ENCODE measurements around the gene NUF2. TPM values are rescaled to one million over a fixed set of nuclear protein-coding genes. Genes with fewer than 3 reads are reported as not detected.

The NUF2 gene
- total and polyA plus RNA-seq, 2 experiments from 2014 or later: 11.8 to 13.5 TPM

DNA sequence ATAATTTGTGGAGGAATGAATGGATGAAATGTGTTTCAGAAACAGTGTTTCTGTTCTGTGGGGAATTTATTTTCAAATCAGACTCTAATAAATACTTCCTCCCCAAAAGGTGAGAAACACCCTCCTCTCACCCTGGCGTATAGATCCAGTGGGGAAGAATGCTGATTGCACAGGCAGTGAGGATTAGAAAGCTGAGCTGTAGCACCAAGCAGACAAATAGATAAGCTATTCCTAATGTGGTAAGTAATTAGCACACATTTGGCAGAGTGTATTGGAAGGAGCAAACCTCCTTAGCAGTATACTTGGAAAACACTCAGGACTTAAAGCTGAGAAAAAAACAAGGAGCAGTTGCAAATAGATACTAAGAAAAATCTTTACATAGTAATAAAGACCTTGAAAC, 50.8 kb downstream of the NUF2 start:
- Histone ChIP-seq H3K36me3 (ENCODE audit: low read depth) (no peaks in the 10 kb centered on the region), H3K27ac (no peak overlapping the region), H3K9me2 (ENCODE audit: insufficient read depth) (no peaks in the 10 kb centered on the region), H3F3A (ENCODE audit: insufficient read depth) (no peaks in the 10 kb centered on the region), H3K27me3 (replicated peaks; ENCODE audit: insufficient read depth) (peaks cover 25% of the 10 kb centered on the region; the same call in 1 of the 2 replicates), H3K79me2 (ENCODE audit: insufficient read depth) (no peaks in the 10 kb centered on the region), H3K4me3 (no peak overlapping the region), H3K9ac (no peak overlapping the region), H2AFZ (no peak overlapping the region), H3K9me3 (ENCODE audit: low read depth) (no peaks in the 10 kb centered on the region), H3K4me1 (ENCODE audit: insufficient read depth) (no peaks in the 10 kb centered on the region), H4K20me1 (ENCODE audit: insufficient read depth) (no peaks in the 10 kb centered on the region), H3K4me2 (ENCODE audit: unreplicated experiment) (no peak overlapping the region)
- in situ Hi-C loops (cut with MboI): no loop called here
- DNase-seq: no peak
- 83 to 89% methylated on average over 1 of the region's 1 CpG for WGBS, 2 experiments (ENCODE audit: low coverage in 1 of 2, low lambda C conversion rate in 2 of 2, missing lambda C conversion rate in 2 of 2)
- no peak for TF ChIP-seq EZH2phosphoT487 (IDR thresholded peaks at IDR 0.05; ENCODE audit: insufficient read depth, low read depth)
- TF ChIP-seq EZH2 (IDR thresholded peaks at IDR 0.05; ENCODE audit: insufficient read depth, poor library complexity, severe bottlenecking): no peak

DNA sequence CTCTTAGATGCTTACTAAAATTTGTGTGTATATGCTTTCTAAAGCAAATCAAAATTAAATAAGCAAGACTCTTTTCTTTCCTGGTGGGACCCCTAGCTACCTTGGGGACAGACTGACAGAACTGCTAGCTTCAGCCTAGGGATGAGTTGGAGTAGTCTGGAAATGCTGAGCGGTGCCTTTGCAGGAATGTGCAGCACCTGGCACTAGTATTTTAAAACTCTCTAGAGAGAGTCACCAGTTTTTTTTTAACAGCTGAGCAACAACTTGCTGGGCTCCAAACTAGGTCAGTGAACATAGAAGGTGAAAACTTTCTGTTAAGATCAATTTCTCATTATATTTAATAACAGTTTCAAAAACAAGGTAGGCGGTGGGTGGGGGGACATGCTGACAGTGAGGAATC, 56.8 kb downstream of the NUF2 start:
- 58 to 66% methylated on average over 2 of the region's 2 CpGs for WGBS, 2 experiments (ENCODE audit: low coverage in 1 of 2, low lambda C conversion rate in 2 of 2, missing lambda C conversion rate in 2 of 2)
- DNase-seq: no peak
- H2AFZ ChIP-seq: no peak overlapping the region
- no peaks in the 10 kb centered on the region for H3K9me2 ChIP-seq (ENCODE audit: insufficient read depth)
- in situ Hi-C loops (cut with MboI): no loop called here
- no peak overlapping the region for H3K4me3 ChIP-seq
- H3K79me2 ChIP-seq (ENCODE audit: insufficient read depth): no peaks in the 10 kb centered on the region
- H3K9me3 ChIP-seq (ENCODE audit: low read depth): no peaks in the 10 kb centered on the region
- no peaks in the 10 kb centered on the region for H3F3A ChIP-seq (ENCODE audit: insufficient read depth)
- no peak for TF ChIP-seq EZH2phosphoT487 (IDR thresholded peaks at IDR 0.05; ENCODE audit: insufficient read depth, low read depth)
- no peak for TF ChIP-seq EZH2 (IDR thresholded peaks at IDR 0.05; ENCODE audit: insufficient read depth, poor library complexity, severe bottlenecking)
- H3K27ac ChIP-seq: no peak overlapping the region
- no peak overlapping the region for H3K4me2 ChIP-seq (ENCODE audit: unreplicated experiment)
- H3K4me1 ChIP-seq (ENCODE audit: insufficient read depth): no peaks in the 10 kb centered on the region
- H3K9ac ChIP-seq: no peak overlapping the region
- 0 out of 2 replicates have a peak, but pooled peaks cover 4% of the 10 kb centered on the region for H3K27me3 ChIP-seq (replicated peaks; ENCODE audit: insufficient read depth)
- H4K20me1 ChIP-seq (ENCODE audit: insufficient read depth): no peaks in the 10 kb centered on the region
- no peaks in the 10 kb centered on the region for H3K36me3 ChIP-seq (ENCODE audit: low read depth)

DNA sequence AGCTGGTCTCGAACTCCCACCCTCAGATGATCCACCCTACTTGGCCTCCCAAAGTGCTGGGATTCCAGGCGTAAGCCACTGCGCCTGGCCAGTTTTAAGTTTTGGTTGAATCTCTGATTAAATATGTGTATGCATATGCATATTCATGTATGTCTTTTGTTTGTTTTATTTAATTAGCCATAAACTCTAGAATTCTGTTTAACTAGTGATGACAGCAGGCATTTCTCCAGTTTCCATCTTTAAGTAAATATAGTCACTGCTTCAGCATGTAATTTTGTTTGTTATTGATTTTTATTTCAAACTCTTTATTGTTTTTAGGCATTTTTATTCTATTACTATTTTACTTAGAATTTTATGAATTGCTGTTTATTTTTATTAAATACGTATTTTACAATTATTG, 58.0 kb downstream of the NUF2 start:
- WGBS, 2 experiments (ENCODE audit: low coverage in 1 of 2, low lambda C conversion rate in 2 of 2, missing lambda C conversion rate in 2 of 2): 74 to 75% methylated on average over 4 of the region's 4 CpGs
- TF ChIP-seq EZH2 (IDR thresholded peaks at IDR 0.05; ENCODE audit: insufficient read depth, poor library complexity, severe bottlenecking): no peak
- no peak for TF ChIP-seq EZH2phosphoT487 (IDR thresholded peaks at IDR 0.05; ENCODE audit: insufficient read depth, low read depth)
- Histone ChIP-seq H2AFZ (no peak overlapping the region), H4K20me1 (ENCODE audit: insufficient read depth) (no peaks in the 10 kb centered on the region), H3K4me2 (ENCODE audit: unreplicated experiment) (no peak overlapping the region), H3K79me2 (ENCODE audit: insufficient read depth) (no peaks in the 10 kb centered on the region), H3K4me3 (no peak overlapping the region), H3K9me3 (ENCODE audit: low read depth) (no peaks in the 10 kb centered on the region), H3F3A (ENCODE audit: insufficient read depth) (no peaks in the 10 kb centered on the region), H3K27ac (no peak overlapping the region), H3K27me3 (replicated peaks; ENCODE audit: insufficient read depth) (0 out of 2 replicates have a peak, but pooled peaks cover 4% of the 10 kb centered on the region), H3K4me1 (ENCODE audit: insufficient read depth) (no peaks in the 10 kb centered on the region), H3K9me2 (ENCODE audit: insufficient read depth) (no peaks in the 10 kb centered on the region), H3K36me3 (ENCODE audit: low read depth) (no peaks in the 10 kb centered on the region), H3K9ac (no peak overlapping the region)
- no peak for DNase-seq
- in situ Hi-C loops (cut with MboI): no loop called here

DNA sequence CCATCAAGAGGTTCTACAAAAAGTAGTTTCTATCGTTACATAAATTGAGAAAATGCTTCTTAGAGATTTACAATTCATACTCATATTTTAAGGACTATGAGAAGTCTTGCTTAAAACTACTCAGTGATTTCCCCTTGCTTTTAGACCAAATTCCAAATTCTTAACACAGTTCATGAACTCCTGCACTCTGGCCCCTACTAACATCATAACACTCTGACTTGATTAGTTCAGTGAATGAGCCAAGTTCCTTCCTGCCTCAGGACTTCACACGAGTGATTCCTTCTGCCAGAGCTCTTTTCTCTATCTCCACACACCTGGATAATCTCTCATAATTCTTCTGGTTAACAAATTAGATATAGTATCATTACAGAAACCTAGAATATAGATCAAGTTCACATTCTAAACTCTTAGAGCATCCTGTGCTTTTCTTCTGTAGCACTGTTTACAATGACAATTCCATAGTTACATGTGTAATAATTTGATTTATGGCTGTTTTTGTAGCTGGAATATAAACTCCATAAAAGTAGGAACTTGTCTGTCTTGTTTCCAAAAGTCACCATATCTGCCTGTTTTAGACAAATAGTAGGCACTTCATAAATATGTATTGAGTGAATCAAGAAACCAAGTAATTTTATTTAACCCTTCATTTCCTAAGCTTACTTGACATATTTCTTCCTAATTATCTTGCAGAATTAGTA, 59.9 kb downstream of the NUF2 start:
- Histone ChIP-seq H3K9ac (no peak overlapping the region), H4K20me1 (ENCODE audit: insufficient read depth) (no peaks in the 10 kb centered on the region), H3K4me2 (ENCODE audit: unreplicated experiment) (no peak overlapping the region), H3K4me1 (ENCODE audit: insufficient read depth) (no peaks in the 10 kb centered on the region), H3K27ac (no peak overlapping the region), H3K9me2 (ENCODE audit: insufficient read depth) (no peaks in the 10 kb centered on the region), H3K4me3 (no peak overlapping the region), H3K27me3 (replicated peaks; ENCODE audit: insufficient read depth) (0 out of 2 replicates have a peak, but pooled peaks cover 4% of the 10 kb centered on the region), H2AFZ (no peak overlapping the region), H3K36me3 (ENCODE audit: low read depth) (no peaks in the 10 kb centered on the region), H3K9me3 (ENCODE audit: low read depth) (no peaks in the 10 kb centered on the region), H3K79me2 (ENCODE audit: insufficient read depth) (no peaks in the 10 kb centered on the region), H3F3A (ENCODE audit: insufficient read depth) (no peaks in the 10 kb centered on the region)
- no peak for DNase-seq
- no peak for TF ChIP-seq EZH2 (IDR thresholded peaks at IDR 0.05; ENCODE audit: insufficient read depth, poor library complexity, severe bottlenecking)
- no peak for TF ChIP-seq EZH2phosphoT487 (IDR thresholded peaks at IDR 0.05; ENCODE audit: insufficient read depth, low read depth)
- 6 to 7% methylated on average over 2 of the region's 2 CpGs for WGBS, 2 experiments (ENCODE audit: low coverage in 1 of 2, low lambda C conversion rate in 2 of 2, missing lambda C conversion rate in 2 of 2)
- in situ Hi-C loops (cut with MboI): no loop called here
